MCF 10A (cell line): ENCODE data around the gene UVSSA. TPM values are rescaled to one million over a fixed set of nuclear protein-coding genes. Genes with fewer than 3 reads are reported as not detected.

ENCODE experiments used
- BruUV-seq: library from RNA; stranded (reverse); fragments of 400-500 nt; replicated peaks from 2 replicates; lab custom pipeline; 2021; lab: Mats Ljungman, UMichigan
- CTCF ChIA-PET: fragments of 300-600 bp; sonication (Branson Sonifier 250); formaldehyde crosslinking; extraction: SDS; loops from one replicate; lab custom pipeline; 2021; ENCODE audit warnings: antibody characterized with exemption, inconsistent platforms; lab: Yijun Ruan, JAX
- POLR2A ChIA-PET: fragments of 300-600, 350-650 bp; sonication (Branson Sonifier 250); formaldehyde crosslinking; extraction: SDS; loops from one replicate; lab custom pipeline; 2020; ENCODE audit warnings: antibody characterized with exemption, inconsistent platforms; lab: Yijun Ruan, JAX
- DNase-seq: peaks from one replicate; pipeline ENCODE4 v3.0.0-alpha.2; 2018; ENCODE audit not compliant: unreplicated experiment
- H3K27ac Mint-ChIP-seq: one replicate; pipeline ENCODE4 v1.8.0; 2022; ENCODE audit warnings: mild to moderate bottlenecking, low read depth, mixed read lengths; ENCODE audit not compliant: unreplicated experiment
- H3K27me3 Mint-ChIP-seq: one replicate; pipeline ENCODE4 v1.8.0; 2022; ENCODE audit warnings: mixed read lengths; ENCODE audit not compliant: insufficient read depth, unreplicated experiment
- H3K36me3 Mint-ChIP-seq: one replicate; pipeline ENCODE4 v1.8.0; 2022; ENCODE audit warnings: mild to moderate bottlenecking, moderate library complexity, mixed read lengths; ENCODE audit not compliant: insufficient read depth, unreplicated experiment
- H3K4me1 Mint-ChIP-seq: one replicate; pipeline ENCODE4 v1.8.0; 2022; ENCODE audit warnings: mixed read lengths; ENCODE audit not compliant: insufficient read depth, unreplicated experiment
- H3K4me3 Mint-ChIP-seq: one replicate; pipeline ENCODE4 v1.8.0; 2022; ENCODE audit warnings: mild to moderate bottlenecking, moderate library complexity, mixed read lengths; ENCODE audit not compliant: unreplicated experiment
- H3K9me3 Mint-ChIP-seq: one replicate; pipeline ENCODE4 v1.8.0; 2022; ENCODE audit warnings: mixed read lengths; ENCODE audit not compliant: unreplicated experiment
- intact Hi-C: fragments of 100-400 bp; cut with micrococcal nuclease; formaldehyde crosslinking; loops from 2 replicates; pipeline ENCODE4 v1.14.1; 2022
- total RNA-seq: library from RNA; stranded (reverse); gene quantifications from 2 replicates; pipeline ENCODE4 v1.2.3, GENCODE V29; 2022
- TF ChIP-seq, protein P1 (sequence below): fragments of 200-600 bp; IDR thresholded peaks from one replicate; pipeline ENCODE4 v1.8.0; 2022; ENCODE audit warnings: antibody characterized with exemption, mild to moderate bottlenecking; ENCODE audit not compliant: unreplicated experiment

Gene UVSSA
- total RNA-seq, 1 experiment from 2014 or later = 43.6 TPM

DNA sequence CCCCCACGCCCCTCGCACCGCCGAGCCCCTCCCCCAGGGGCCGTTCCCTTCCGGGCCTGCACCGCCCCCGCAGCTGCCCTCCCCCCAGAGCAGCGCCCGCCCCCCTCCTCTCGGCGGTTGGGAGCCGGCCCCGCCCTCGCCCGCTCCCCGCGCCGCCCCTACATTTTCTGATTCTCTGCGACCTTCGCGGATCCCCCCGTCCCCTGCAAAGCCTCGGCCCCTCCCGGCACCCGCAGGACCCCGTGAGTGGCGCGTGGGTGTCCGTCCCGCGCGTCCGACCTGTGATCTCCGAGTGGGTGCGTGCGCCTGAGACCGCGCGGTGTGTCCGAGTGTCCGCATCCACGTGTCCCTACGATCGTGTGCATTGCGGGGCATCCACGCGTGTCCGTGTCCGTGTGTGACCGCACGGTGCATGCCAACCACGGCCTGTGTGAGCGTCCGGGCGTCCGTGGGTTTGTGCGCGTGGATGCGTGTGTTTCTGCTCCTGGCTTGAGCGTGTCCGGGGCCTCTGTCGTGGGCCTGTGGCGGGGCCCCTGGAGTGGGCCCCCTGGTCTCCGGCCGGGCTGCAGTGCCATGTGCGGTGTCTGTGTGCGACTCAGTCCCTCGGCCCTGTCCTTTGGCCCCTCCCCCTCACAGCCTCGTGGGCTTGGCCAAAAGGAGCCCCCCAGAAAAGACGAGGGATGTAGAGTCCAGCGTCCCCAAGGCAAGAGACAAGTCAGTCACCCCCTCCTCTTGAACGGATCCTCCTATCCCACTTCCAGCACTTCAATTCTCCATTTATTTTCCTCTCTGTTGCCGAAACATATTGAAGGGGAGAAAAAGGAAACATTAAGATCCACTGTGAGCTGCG is 68.0 kb downstream of the UVSSA start:
- TF ChIP-seq, protein P1, sequence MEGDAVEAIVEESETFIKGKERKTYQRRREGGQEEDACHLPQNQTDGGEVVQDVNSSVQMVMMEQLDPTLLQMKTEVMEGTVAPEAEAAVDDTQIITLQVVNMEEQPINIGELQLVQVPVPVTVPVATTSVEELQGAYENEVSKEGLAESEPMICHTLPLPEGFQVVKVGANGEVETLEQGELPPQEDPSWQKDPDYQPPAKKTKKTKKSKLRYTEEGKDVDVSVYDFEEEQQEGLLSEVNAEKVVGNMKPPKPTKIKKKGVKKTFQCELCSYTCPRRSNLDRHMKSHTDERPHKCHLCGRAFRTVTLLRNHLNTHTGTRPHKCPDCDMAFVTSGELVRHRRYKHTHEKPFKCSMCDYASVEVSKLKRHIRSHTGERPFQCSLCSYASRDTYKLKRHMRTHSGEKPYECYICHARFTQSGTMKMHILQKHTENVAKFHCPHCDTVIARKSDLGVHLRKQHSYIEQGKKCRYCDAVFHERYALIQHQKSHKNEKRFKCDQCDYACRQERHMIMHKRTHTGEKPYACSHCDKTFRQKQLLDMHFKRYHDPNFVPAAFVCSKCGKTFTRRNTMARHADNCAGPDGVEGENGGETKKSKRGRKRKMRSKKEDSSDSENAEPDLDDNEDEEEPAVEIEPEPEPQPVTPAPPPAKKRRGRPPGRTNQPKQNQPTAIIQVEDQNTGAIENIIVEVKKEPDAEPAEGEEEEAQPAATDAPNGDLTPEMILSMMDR = no peak
- no peak for DNase-seq
- no peak overlapping the region for H3K27ac Mint-ChIP-seq
- intact Hi-C loops = no loop called here
- no TSS peak for BruUV-seq
- ChIA-PET CTCF (no interaction called here), POLR2A (no interaction called here)
- H3K4me3 Mint-ChIP-seq = no peak overlapping the region
- H3K36me3 Mint-ChIP-seq = no peaks in the 10 kb centered on the region
- H3K27me3 Mint-ChIP-seq = peaks cover under 1% of the 10 kb centered on the region
- H3K9me3 Mint-ChIP-seq = no peaks in the 10 kb centered on the region
- no peaks in the 10 kb centered on the region for H3K4me1 Mint-ChIP-seq

- ChIA-PET POLR2A (no interaction called here), CTCF (no interaction called here)
- Mint-ChIP-seq H3K27ac (no peak overlapping the region), H3K9me3 (no peaks in the 10 kb centered on the region), H3K4me1 (no peaks in the 10 kb centered on the region), H3K4me3 (no peak overlapping the region), H3K36me3 (no peaks in the 10 kb centered on the region), H3K27me3 (peaks cover 4% of the 10 kb centered on the region)
- intact Hi-C loops = no loop called here
- DNase-seq = no peak
- TF ChIP-seq, protein P1 = no peak
- no TSS peak for BruUV-seq
Observed at GRCh38 chr4:1415681-1415981, 68.6 kb downstream of the UVSSA start.

DNA sequence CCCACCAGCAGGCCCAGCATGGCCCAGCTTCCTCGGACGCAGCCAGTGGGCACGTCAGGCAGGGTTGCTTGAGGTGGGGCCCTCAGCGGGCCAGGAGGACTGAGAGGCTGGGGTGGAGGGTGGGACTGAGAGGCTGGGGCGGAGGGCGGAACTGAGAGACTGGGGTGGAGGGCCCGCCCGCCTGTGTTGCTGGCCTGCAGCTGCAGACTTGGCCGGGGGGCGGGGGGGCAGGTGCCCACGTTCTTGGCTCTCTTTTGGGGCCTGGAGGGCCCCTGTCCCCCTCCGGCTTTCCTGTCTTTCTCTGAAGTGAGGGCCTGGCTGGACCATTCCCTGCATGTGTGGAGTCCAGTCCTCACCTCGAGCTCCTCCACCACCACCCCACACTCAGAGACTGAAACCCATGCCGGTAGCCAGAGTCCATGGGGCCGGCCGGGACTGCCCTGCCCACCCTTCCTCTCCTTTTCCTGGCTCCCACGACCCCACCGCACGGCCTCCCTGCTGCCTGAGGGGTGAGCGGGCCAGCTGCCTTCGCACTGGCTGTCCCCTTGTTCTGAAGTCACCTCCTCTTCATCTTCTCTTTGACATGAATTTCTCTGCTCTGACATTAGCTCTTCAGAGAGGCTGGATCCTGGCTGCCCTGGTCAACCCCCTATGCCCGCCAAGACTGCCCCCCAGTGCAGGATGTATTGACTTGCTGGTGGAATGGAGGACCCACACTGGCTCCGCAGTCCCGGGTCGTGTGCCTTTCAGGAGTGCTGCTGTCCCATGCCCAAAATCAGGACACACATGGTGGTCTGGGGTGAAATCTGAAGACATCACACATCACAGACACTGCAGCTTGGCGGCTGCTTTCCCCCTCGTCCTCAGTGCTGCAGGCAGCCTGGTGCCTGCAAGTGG is 69.3 kb downstream of the UVSSA start:
- TF ChIP-seq, protein P1 = no peak
- H3K27ac Mint-ChIP-seq = no peak overlapping the region
- intact Hi-C loops = no loop called here
- CTCF ChIA-PET = no interaction called here
- H3K27me3 Mint-ChIP-seq = peaks cover 10% of the 10 kb centered on the region
- POLR2A ChIA-PET = no interaction called here
- H3K4me1 Mint-ChIP-seq = no peaks in the 10 kb centered on the region
- no TSS peak for BruUV-seq
- H3K36me3 Mint-ChIP-seq = no peaks in the 10 kb centered on the region
- H3K9me3 Mint-ChIP-seq = no peaks in the 10 kb centered on the region
- no peak for DNase-seq
- no peak overlapping the region for H3K4me3 Mint-ChIP-seq

- no peak for DNase-seq
- no TSS peak for BruUV-seq
- H3K36me3 Mint-ChIP-seq = no peaks in the 10 kb centered on the region
- TF ChIP-seq, protein P1 = no peak
- intact Hi-C loops = no loop called here
- no peak overlapping the region for H3K27ac Mint-ChIP-seq
- H3K9me3 Mint-ChIP-seq = no peaks in the 10 kb centered on the region
- ChIA-PET POLR2A (no interaction called here), CTCF (no interaction called here)
- peaks cover 16% of the 10 kb centered on the region for H3K27me3 Mint-ChIP-seq
- no peak overlapping the region for H3K4me3 Mint-ChIP-seq
- no peaks in the 10 kb centered on the region for H3K4me1 Mint-ChIP-seq
Observed at GRCh38 chr4:1416948-1417260, 69.9 kb downstream of the UVSSA start.
